ENCODE data around the gene C19orf25. TPM values are rescaled to one million over a fixed set of nuclear protein-coding genes. Genes with fewer than 3 reads are reported as not detected.

C19orf25 gene
- total RNA-seq, 4 donors from 2014 or later = 35.5 to 68.5 (median 61.9) TPM

DNA sequence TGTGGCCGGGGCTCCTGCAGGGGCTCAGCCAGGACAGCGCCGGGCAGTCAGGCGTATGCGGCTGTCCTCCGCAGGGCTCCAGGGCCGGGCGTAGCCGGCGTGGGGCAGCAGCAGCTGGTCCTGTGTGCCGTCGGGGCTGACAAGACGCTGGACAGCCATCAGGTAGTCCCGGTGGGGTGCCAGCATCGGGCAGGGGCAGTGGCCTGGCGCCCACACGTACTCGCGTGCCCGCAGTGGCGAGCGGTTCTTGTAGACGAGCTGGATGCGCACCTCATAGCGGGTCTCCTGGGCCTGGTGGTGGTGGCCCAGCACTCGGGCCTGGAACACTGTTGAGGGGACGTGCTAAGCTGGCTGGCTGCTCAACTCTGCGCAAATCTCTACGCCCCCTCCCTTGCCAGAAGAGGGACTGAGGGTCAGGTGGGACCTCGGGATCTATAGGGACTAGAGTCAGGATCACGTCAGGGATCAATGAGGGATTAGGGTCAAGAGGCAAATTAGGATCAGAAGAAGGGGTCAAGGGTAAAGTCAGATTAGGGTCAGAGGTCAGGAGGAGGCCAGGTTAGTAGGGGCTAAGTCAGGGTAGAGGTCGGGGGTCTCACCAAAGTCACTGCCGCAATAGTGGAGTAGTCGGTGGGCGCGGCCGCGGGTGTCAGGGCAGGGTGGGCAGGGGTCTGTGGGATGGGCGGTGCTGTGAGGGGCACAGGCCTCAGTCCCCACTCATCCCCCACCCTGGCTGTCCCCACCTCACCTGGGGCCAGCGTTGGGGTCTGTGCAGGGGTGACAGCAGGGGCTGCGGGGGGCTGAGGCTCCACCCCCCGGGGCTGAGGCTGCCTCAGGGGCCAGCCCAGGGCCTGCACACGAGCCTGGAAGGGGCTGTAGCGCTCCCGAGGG, 27.2 kb upstream of the C19orf25 start:
- H3K4me3 ChIP-seq = no peak overlapping the region
- H3K27ac ChIP-seq = no peak overlapping the region
- TF ChIP-seq, protein P1, sequence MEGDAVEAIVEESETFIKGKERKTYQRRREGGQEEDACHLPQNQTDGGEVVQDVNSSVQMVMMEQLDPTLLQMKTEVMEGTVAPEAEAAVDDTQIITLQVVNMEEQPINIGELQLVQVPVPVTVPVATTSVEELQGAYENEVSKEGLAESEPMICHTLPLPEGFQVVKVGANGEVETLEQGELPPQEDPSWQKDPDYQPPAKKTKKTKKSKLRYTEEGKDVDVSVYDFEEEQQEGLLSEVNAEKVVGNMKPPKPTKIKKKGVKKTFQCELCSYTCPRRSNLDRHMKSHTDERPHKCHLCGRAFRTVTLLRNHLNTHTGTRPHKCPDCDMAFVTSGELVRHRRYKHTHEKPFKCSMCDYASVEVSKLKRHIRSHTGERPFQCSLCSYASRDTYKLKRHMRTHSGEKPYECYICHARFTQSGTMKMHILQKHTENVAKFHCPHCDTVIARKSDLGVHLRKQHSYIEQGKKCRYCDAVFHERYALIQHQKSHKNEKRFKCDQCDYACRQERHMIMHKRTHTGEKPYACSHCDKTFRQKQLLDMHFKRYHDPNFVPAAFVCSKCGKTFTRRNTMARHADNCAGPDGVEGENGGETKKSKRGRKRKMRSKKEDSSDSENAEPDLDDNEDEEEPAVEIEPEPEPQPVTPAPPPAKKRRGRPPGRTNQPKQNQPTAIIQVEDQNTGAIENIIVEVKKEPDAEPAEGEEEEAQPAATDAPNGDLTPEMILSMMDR (IDR thresholded peaks at IDR 0.05) = no peak
- TF ChIP-seq POLR2A (IDR thresholded peaks at IDR 0.05) = no peak
- no peaks in the 10 kb centered on the region for H3K27me3 ChIP-seq
- H3K36me3 ChIP-seq = no peaks in the 10 kb centered on the region
- peaks cover 0 to 8% (median 0%) of the 10 kb centered on the region in 4 donors for H3K9me3 ChIP-seq
- DNase-seq = no peak
- H3K4me1 ChIP-seq = peaks cover 3 to 42% (median 6%) of the 10 kb centered on the region in 4 donors

- Histone ChIP-seq H3K27me3 (no peaks in the 10 kb centered on the region), H3K9me3 (peaks cover 0 to 8% (median 0%) of the 10 kb centered on the region in 4 donors), H3K27ac (no peak overlapping the region), H3K36me3 (no peaks in the 10 kb centered on the region), H3K4me3 (no peak overlapping the region), H3K4me1 (peaks cover 3 to 30% (median 6%) of the 10 kb centered on the region in 4 donors)
- TF ChIP-seq POLR2A (IDR thresholded peaks at IDR 0.05) = no peak
- TF ChIP-seq, protein P1 (IDR thresholded peaks at IDR 0.05) = no peak
- DNase-seq = no peak
Measured at GRCh38 chr19:1505012-1505411, 26.0 kb upstream of the C19orf25 start.

DNA sequence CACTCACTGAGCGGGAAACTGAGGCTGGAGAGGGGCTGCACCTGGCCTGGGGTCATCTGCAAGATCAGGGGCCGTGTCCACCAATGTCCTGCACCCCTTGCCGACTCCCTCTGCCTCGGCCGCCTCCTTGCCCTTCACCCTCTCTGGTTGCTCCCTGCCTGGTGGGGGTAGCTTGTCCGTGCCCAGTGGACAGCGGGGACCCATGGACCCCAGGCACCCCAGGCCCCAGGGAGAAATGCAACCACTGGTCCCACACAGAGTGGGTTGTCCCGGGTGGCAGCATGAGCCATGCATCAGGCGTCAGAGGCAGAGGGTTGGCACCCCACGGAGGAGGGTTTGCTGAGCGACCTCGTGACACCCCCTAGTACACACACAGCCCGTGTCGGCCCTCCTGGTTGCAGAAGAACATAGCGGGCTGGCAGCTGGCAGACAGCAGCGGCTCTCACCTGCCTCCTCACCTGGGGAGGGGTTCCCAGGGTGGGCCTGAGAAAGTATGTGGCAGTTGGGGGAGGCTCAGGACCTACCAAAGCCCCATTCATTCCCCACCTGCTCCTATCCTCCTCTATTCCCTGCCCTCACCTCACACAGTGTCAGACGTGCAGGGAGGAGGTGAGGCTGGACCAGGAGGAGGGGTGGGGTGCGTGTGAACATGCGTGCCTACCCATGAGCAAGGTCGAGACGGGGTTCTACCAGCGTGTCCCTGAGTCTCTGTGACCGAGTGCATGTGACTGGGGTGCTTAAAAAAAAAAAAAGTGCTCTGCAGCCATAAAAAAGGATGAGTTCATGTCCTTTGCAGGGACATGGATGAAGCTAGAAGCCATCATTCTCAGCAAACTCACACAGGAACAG, 25.1 kb upstream of the C19orf25 start:
- no peak overlapping the region for H3K27ac ChIP-seq
- peaks cover 3 to 27% (median 6%) of the 10 kb centered on the region in 4 donors for H3K4me1 ChIP-seq
- peaks cover 0 to 8% (median 0%) of the 10 kb centered on the region in 4 donors for H3K9me3 ChIP-seq
- DNase-seq = no peak
- H3K36me3 ChIP-seq = no peaks in the 10 kb centered on the region
- H3K27me3 ChIP-seq = no peaks in the 10 kb centered on the region
- peak overlapping the region in 1 of 4 donors; percentile 23 for H3K4me3 ChIP-seq
- no peak for TF ChIP-seq POLR2A (IDR thresholded peaks at IDR 0.05)
- TF ChIP-seq, protein P1 (IDR thresholded peaks at IDR 0.05) = no peak

GRCh38 chr19:1503089-1503924, 24.3 kb upstream of the C19orf25 start:
- Histone ChIP-seq H3K36me3 (no peaks in the 10 kb centered on the region), H3K27me3 (no peaks in the 10 kb centered on the region), H3K27ac (no peak overlapping the region), H3K9me3 (peaks cover 0 to 2% (median 0%) of the 10 kb centered on the region in 4 donors), H3K4me1 (peaks cover 3 to 25% (median 6%) of the 10 kb centered on the region in 4 donors), H3K4me3 (peak overlapping the region in 3 of 4 donors; percentile 12 to 23 (median 16))
- DNase-seq = peak; percentile 41 to 81 (median 80)
- TF ChIP-seq, protein P1 (IDR thresholded peaks at IDR 0.05) = peak; percentile 46 to 78 (median 67)
- TF ChIP-seq POLR2A (IDR thresholded peaks at IDR 0.05) = no peak

Measured in Peyer's patch (tissue), 4 donors.